Pons (tissue), 1 donor: Measurements from ENCODE around the gene C10orf95.

ENCODE experiments used
- DNase-seq: peaks from one replicate; pipeline ENCODE4 v3.0.0-alpha.2; 2016; ENCODE audit warnings: low spot score

C10orf95 gene

GRCh38 chr10:102401342-102401654 lies 50.0 kb downstream of the C10orf95 start:
- no peak for DNase-seq

GRCh38 chr10:102400598-102401341 lies 50.6 kb downstream of the C10orf95 start:
- DNase-seq: no peak

- DNase-seq: no peak
Observed at GRCh38 chr10:102400076-102400475, 51.3 kb downstream of the C10orf95 start.
